ENCODE data around the gene PRKACA. TPM values are rescaled to one million over a fixed set of nuclear protein-coding genes. Genes with fewer than 3 reads are reported as not detected.

Gene PRKACA
- total and polyA plus RNA-seq, 10 of the 15 experiments (the other 5 are each of a cell fraction or from before 2014, with no cell fraction given) = 0.53 to 68.5 (median 11.2) TPM

- TF ChIP-seq CTCF (IDR thresholded peaks at IDR 0.05 in 2 of 3, conservative IDR thresholded peaks at IDR 0.05 in 1 of 3; ENCODE audit: control insufficient read depth in 2 of 3, extremely low read depth in 1 of 3, insufficient read depth in 1 of 3, low read depth in 3 of 3, low read length in 3 of 3) = peak; percentile 48 to 55 (median 49); a peak in 5 of 6 replicates
These were observed 74.6 kb downstream of the PRKACA start (continued) for GRCh38 chr19:14042659-14043608.

Other genes with a start within 250 kb of the PRKACA start
Only the 7 nearest of the 14 such genes appear.
- 44.6 and 48.7 TPM in 2 replicates for gene IL27RA, start 86.0 kb downstream of the PRKACA start, total RNA-seq (2014; rRNA removed)
- 26.3 and 30.0 TPM in 2 replicates for gene IL27RA, start 86.0 kb downstream of the PRKACA start, total RNA-seq (2014; rRNA removed; fragmentation: Illumina TruSeq; extraction: Trizol)
- gene IL27RA, start 86.0 kb downstream of the PRKACA start, total RNA-seq (2021) = 51.4 and 52.3 TPM in 2 replicates
- 43.0 and 63.5 TPM in 2 replicates for gene IL27RA, start 86.0 kb downstream of the PRKACA start, polyA plus RNA-seq (2011; rRNA removed)
- gene IL27RA, start 86.0 kb downstream of the PRKACA start, polyA plus RNA-seq (2014; fragmentation: Illumina TruSeq; extraction: Trizol) = 19.6 and 36.1 TPM in 2 replicates
- 10 to 100 TPM in 1 of 2 experiments, 1 to 10 TPM in 1; 8.4 to 13.1 TPM for gene IL27RA, start 86.0 kb downstream of the PRKACA start, polyA plus RNA-seq (2014; fragmentation: Nextera tagmentation; extraction: Ambion mirVana)
- 40.8 and 43.0 TPM in 2 replicates for gene IL27RA, start 86.0 kb downstream of the PRKACA start, polyA plus RNA-seq (2014; rRNA removed)
- gene IL27RA, start 86.0 kb downstream of the PRKACA start, polyA plus RNA-seq (2016; fragmentation: Nextera tagmentation; extraction: Ambion mirVana) = 10 to 100 TPM; 41.6 to 48.4 TPM
- not detected in 2 replicates for gene PALM3, start 55.7 kb downstream of the PRKACA start, total RNA-seq (2014; rRNA removed)
- not detected in 2 replicates for gene PALM3, start 55.7 kb downstream of the PRKACA start, total RNA-seq (2014; rRNA removed; fragmentation: Illumina TruSeq; extraction: Trizol)
- gene PALM3, start 55.7 kb downstream of the PRKACA start, total RNA-seq (2021) = not detected in 2 replicates
- not detected in 2 replicates for gene PALM3, start 55.7 kb downstream of the PRKACA start, polyA plus RNA-seq (2011; rRNA removed)
- gene PALM3, start 55.7 kb downstream of the PRKACA start, polyA plus RNA-seq (2014; fragmentation: Illumina TruSeq; extraction: Trizol) = not detected in 2 replicates
- gene PALM3, start 55.7 kb downstream of the PRKACA start, polyA plus RNA-seq (2014; fragmentation: Nextera tagmentation; extraction: Ambion mirVana) = not detected
- gene PALM3, start 55.7 kb downstream of the PRKACA start, polyA plus RNA-seq (2014; rRNA removed) = not detected in 2 replicates
- gene PALM3, start 55.7 kb downstream of the PRKACA start, polyA plus RNA-seq (2016; fragmentation: Nextera tagmentation; extraction: Ambion mirVana) = under 1 TPM in 1 of 2 experiments, not detected in 1; 0.07 TPM
- 0.90 and 0.93 TPM in 2 replicates for gene MISP3, start 45.0 kb downstream of the PRKACA start, total RNA-seq (2014; rRNA removed)
- 0.51 and 0.63 TPM in 2 replicates for gene MISP3, start 45.0 kb downstream of the PRKACA start, total RNA-seq (2014; rRNA removed; fragmentation: Illumina TruSeq; extraction: Trizol)
- gene MISP3, start 45.0 kb downstream of the PRKACA start, total RNA-seq (2021) = 1.2 and 1.7 TPM in 2 replicates
- 0.56 and 0.98 TPM in 2 replicates for gene MISP3, start 45.0 kb downstream of the PRKACA start, polyA plus RNA-seq (2011; rRNA removed)
- 0.46 TPM in 2 replicates for gene MISP3, start 45.0 kb downstream of the PRKACA start, polyA plus RNA-seq (2014; fragmentation: Illumina TruSeq; extraction: Trizol)
- under 1 TPM; 0.07 to 0.11 TPM for gene MISP3, start 45.0 kb downstream of the PRKACA start, polyA plus RNA-seq (2014; fragmentation: Nextera tagmentation; extraction: Ambion mirVana)
- gene MISP3, start 45.0 kb downstream of the PRKACA start, polyA plus RNA-seq (2014; rRNA removed) = 1.4 and 1.7 TPM in 2 replicates
- gene MISP3, start 45.0 kb downstream of the PRKACA start, polyA plus RNA-seq (2016; fragmentation: Nextera tagmentation; extraction: Ambion mirVana) = under 1 TPM; 0.52 to 0.66 TPM
- gene C19orf67, start 32.0 kb downstream of the PRKACA start, total RNA-seq (2014; rRNA removed) = not detected in 2 replicates
- not detected in 2 replicates for gene C19orf67, start 32.0 kb downstream of the PRKACA start, total RNA-seq (2014; rRNA removed; fragmentation: Illumina TruSeq; extraction: Trizol)
- not detected in 2 replicates for gene C19orf67, start 32.0 kb downstream of the PRKACA start, total RNA-seq (2021)
- not detected in 2 replicates for gene C19orf67, start 32.0 kb downstream of the PRKACA start, polyA plus RNA-seq (2011; rRNA removed)
- gene C19orf67, start 32.0 kb downstream of the PRKACA start, polyA plus RNA-seq (2014; fragmentation: Illumina TruSeq; extraction: Trizol) = not detected in 2 replicates
- gene C19orf67, start 32.0 kb downstream of the PRKACA start, polyA plus RNA-seq (2014; fragmentation: Nextera tagmentation; extraction: Ambion mirVana) = not detected
- not detected in 2 replicates for gene C19orf67, start 32.0 kb downstream of the PRKACA start, polyA plus RNA-seq (2014; rRNA removed)
- under 1 TPM in 1 of 2 experiments, not detected in 1; 0.14 TPM for gene C19orf67, start 32.0 kb downstream of the PRKACA start, polyA plus RNA-seq (2016; fragmentation: Nextera tagmentation; extraction: Ambion mirVana)
- gene SAMD1, start 27.0 kb downstream of the PRKACA start, total RNA-seq (2014; rRNA removed) = 35.0 and 41.4 TPM in 2 replicates
- gene SAMD1, start 27.0 kb downstream of the PRKACA start, total RNA-seq (2014; rRNA removed; fragmentation: Illumina TruSeq; extraction: Trizol) = 20.7 and 22.7 TPM in 2 replicates
- gene SAMD1, start 27.0 kb downstream of the PRKACA start, total RNA-seq (2021) = 71.7 and 74.5 TPM in 2 replicates
- 9.6 and 15.9 TPM in 2 replicates for gene SAMD1, start 27.0 kb downstream of the PRKACA start, polyA plus RNA-seq (2011; rRNA removed)
- gene SAMD1, start 27.0 kb downstream of the PRKACA start, polyA plus RNA-seq (2014; fragmentation: Illumina TruSeq; extraction: Trizol) = 16.2 and 27.8 TPM in 2 replicates
- 1 to 10 TPM; 3.0 to 5.4 TPM for gene SAMD1, start 27.0 kb downstream of the PRKACA start, polyA plus RNA-seq (2014; fragmentation: Nextera tagmentation; extraction: Ambion mirVana)
- gene SAMD1, start 27.0 kb downstream of the PRKACA start, polyA plus RNA-seq (2014; rRNA removed) = 39.3 and 50.7 TPM in 2 replicates
- gene SAMD1, start 27.0 kb downstream of the PRKACA start, polyA plus RNA-seq (2016; fragmentation: Nextera tagmentation; extraction: Ambion mirVana) = 1 to 10 TPM; 5.9 to 6.3 TPM
- 123 and 132 TPM in 2 replicates for gene ASF1B, start 18.8 kb upstream of the PRKACA start, total RNA-seq (2014; rRNA removed)
- 50.4 and 53.8 TPM in 2 replicates for gene ASF1B, start 18.8 kb upstream of the PRKACA start, total RNA-seq (2014; rRNA removed; fragmentation: Illumina TruSeq; extraction: Trizol)
- 95.3 and 95.6 TPM in 2 replicates for gene ASF1B, start 18.8 kb upstream of the PRKACA start, total RNA-seq (2021)
- 34.9 and 57.1 TPM in 2 replicates for gene ASF1B, start 18.8 kb upstream of the PRKACA start, polyA plus RNA-seq (2011; rRNA removed)
- gene ASF1B, start 18.8 kb upstream of the PRKACA start, polyA plus RNA-seq (2014; fragmentation: Illumina TruSeq; extraction: Trizol) = 62.9 and 85.2 TPM in 2 replicates
- 10 to 100 TPM; 10.4 to 23.1 TPM for gene ASF1B, start 18.8 kb upstream of the PRKACA start, polyA plus RNA-seq (2014; fragmentation: Nextera tagmentation; extraction: Ambion mirVana)
- 103 and 115 TPM in 2 replicates for gene ASF1B, start 18.8 kb upstream of the PRKACA start, polyA plus RNA-seq (2014; rRNA removed)
- 100 to 1,000 TPM; 190 to 217 TPM for gene ASF1B, start 18.8 kb upstream of the PRKACA start, polyA plus RNA-seq (2016; fragmentation: Nextera tagmentation; extraction: Ambion mirVana)
- 1.4 and 1.9 TPM in 2 replicates for gene ADGRL1, start 88.4 kb upstream of the PRKACA start, total RNA-seq (2014; rRNA removed)
- 0.45 and 0.92 TPM in 2 replicates for gene ADGRL1, start 88.4 kb upstream of the PRKACA start, total RNA-seq (2014; rRNA removed; fragmentation: Illumina TruSeq; extraction: Trizol)
- gene ADGRL1, start 88.4 kb upstream of the PRKACA start, total RNA-seq (2021) = 4.8 and 5.0 TPM in 2 replicates
- 0.24 and 1.4 TPM in 2 replicates for gene ADGRL1, start 88.4 kb upstream of the PRKACA start, polyA plus RNA-seq (2011; rRNA removed)
- gene ADGRL1, start 88.4 kb upstream of the PRKACA start, polyA plus RNA-seq (2014; fragmentation: Illumina TruSeq; extraction: Trizol) = 0.24 and 0.97 TPM in 2 replicates
- under 1 TPM; 0.05 to 0.14 TPM for gene ADGRL1, start 88.4 kb upstream of the PRKACA start, polyA plus RNA-seq (2014; fragmentation: Nextera tagmentation; extraction: Ambion mirVana)
- 1.7 and 4.5 TPM in 2 replicates for gene ADGRL1, start 88.4 kb upstream of the PRKACA start, polyA plus RNA-seq (2014; rRNA removed)
- gene ADGRL1, start 88.4 kb upstream of the PRKACA start, polyA plus RNA-seq (2016; fragmentation: Nextera tagmentation; extraction: Ambion mirVana) = under 1 TPM; 0.24 to 0.25 TPM

Data from GM12878 (cell line).